HCT116 (cell line): ENCODE data around the gene DMXL1. TPM values are rescaled to one million over a fixed set of nuclear protein-coding genes. Genes with fewer than 3 reads are reported as not detected.

ENCODE experiments used
- ATAC-seq: fragments of 200-7000 bp; cut with Tn5 transposase; 2 replicates; pipeline ENCODE4 v1.9.1; 2020; ENCODE audit warnings: mild to moderate bottlenecking, moderate library complexity
- BruUV-seq: library from RNA; stranded (reverse); fragments of 400-500 nt; replicated peaks from 2 replicates; lab custom pipeline; 2021; lab: Mats Ljungman, UMichigan
- CTCF ChIA-PET: fragments of 300-600 bp; sonication (Branson Sonifier 250); formaldehyde crosslinking; loops from one replicate; lab custom pipeline; 2021; ENCODE audit warnings: antibody characterized with exemption; lab: Charles Lee
- POLR2A ChIA-PET: fragments of 300-600, 350-600 bp; sonication (Branson Sonifier 250); formaldehyde crosslinking; loops from one replicate; lab custom pipeline; 2021; ENCODE audit warnings: antibody characterized with exemption; lab: Charles Lee
- RAD21 ChIA-PET, 2 experiments: fragments of 300-600 bp; sonication (Branson Sonifier 250); formaldehyde crosslinking; loops; one replicate each; lab custom pipeline; 2023; ENCODE audit warnings: low total read pairs in 2 of 2; ENCODE audit not compliant: uncharacterized antibody in 2 of 2, unreplicated experiment in 2 of 2, low non-redundant PET in 1 of 2; lab: Charles Lee
- DNase-seq: peaks from one replicate; pipeline ENCODE4 v3.0.0-alpha.2; 2010; ENCODE audit warnings: low read depth, low spot score
- H2AFZ ChIP-seq: fragments of 200-600 bp; shearing (Covaris generic), sonication (generic); 2 replicates; pipeline ENCODE4 v1.6.1; 2017; ENCODE audit warnings: low read depth, mixed run types, mixed read lengths, antibody characterized with exemption, low read length; ENCODE audit not compliant: poor library complexity, severe bottlenecking
- H3K27ac ChIP-seq: 2 replicates; pipeline ENCODE4 v1.5.1; 2012; ENCODE audit warnings: low read depth, low read length
- H3K27me3 ChIP-seq: fragments of 200-600 bp; sonication (generic); 2 replicates; pipeline ENCODE4 v1.6.1; 2016; ENCODE audit warnings: mixed run types, low read length, mixed read lengths; ENCODE audit not compliant: insufficient read depth
- H3K36me3 ChIP-seq, 2 experiments: fragments of 200-500 bp in 1 of 2; fragments of 200-600 bp in 1 of 2; sonication (Bioruptor generic) in 1 of 2; sonication (generic) in 1 of 2; 2 replicates each; pipeline versions ENCODE4 v1.5.1 to v1.6.1; 2014 to 2016; ENCODE audit warnings: low read length in 2 of 2, inconsistent platforms in 1 of 2, mixed read lengths in 1 of 2, mixed run types in 1 of 2; ENCODE audit not compliant: insufficient read depth in 2 of 2, control insufficient read depth in 1 of 2
- H3K4me1 ChIP-seq, 2 experiments: fragments of 200-600 bp in 1 of 2; sonication (generic) in 1 of 2; 2 replicates each; pipeline versions ENCODE4 v1.5.1 to v1.6.1; 2012 to 2017; ENCODE audit warnings: low read length in 2 of 2, inconsistent platforms in 1 of 2, mild to moderate bottlenecking in 1 of 2, mixed read lengths in 1 of 2, mixed run types in 1 of 2, moderate library complexity in 1 of 2; ENCODE audit not compliant: insufficient read depth in 2 of 2, control insufficient read depth in 1 of 2
- H3K4me2 ChIP-seq: fragments of 200-600 bp; sonication (generic); 2 replicates; pipeline ENCODE4 v1.6.1; 2017; ENCODE audit warnings: mixed run types, low read length, mixed read lengths
- H3K4me3 ChIP-seq, 2 experiments: fragments of 200-600 bp in 1 of 2; sonication (generic) in 1 of 2; replicated peaks in 1 of 2; 2 replicates each; pipeline ENCODE4 v1.5.1; 2011 to 2016; ENCODE audit warnings: low read length in 2 of 2, control low read depth in 1 of 2, low read depth in 1 of 2, mild to moderate bottlenecking in 1 of 2, mixed read lengths in 1 of 2, mixed run types in 1 of 2
- H3K79me2 ChIP-seq: fragments of 200-600 bp; sonication (generic); 2 replicates; pipeline ENCODE4 v1.6.1; 2017; ENCODE audit warnings: mild to moderate bottlenecking, mixed run types, low read length, moderate library complexity, mixed read lengths; ENCODE audit not compliant: insufficient read depth
- H3K9ac ChIP-seq: fragments of 200-600 bp; sonication (generic); 2 replicates; pipeline ENCODE4 v1.6.1; 2016; ENCODE audit warnings: low read length, mixed read lengths
- H3K9me2 ChIP-seq: fragments of 200-600 bp; sonication (generic), shearing (Covaris generic); 2 replicates; pipeline ENCODE4 v1.6.1; 2017; ENCODE audit warnings: mixed run types, mild to moderate bottlenecking, moderate library complexity; ENCODE audit not compliant: insufficient read depth
- H3K9me3 ChIP-seq, 2 experiments: fragments of 200-500 bp in 1 of 2; fragments of 200-600 bp in 1 of 2; sonication (Bioruptor generic) in 1 of 2; sonication (generic) in 1 of 2; 2 replicates each; pipeline ENCODE4 v1.6.1; 2014 to 2017; ENCODE audit warnings: low read length in 2 of 2, mixed read lengths in 2 of 2, inconsistent platforms in 1 of 2, low read depth in 1 of 2, mild to moderate bottlenecking in 1 of 2, mixed run types in 1 of 2, moderate library complexity in 1 of 2; ENCODE audit not compliant: control insufficient read depth in 1 of 2, insufficient read depth in 1 of 2
- H4K20me1 ChIP-seq: fragments of 200-600 bp; sonication (generic), shearing (Covaris generic); 2 replicates; pipeline ENCODE4 v1.6.1; 2017; ENCODE audit warnings: mixed run types, mild to moderate bottlenecking, moderate library complexity; ENCODE audit not compliant: insufficient read depth
- ATF3 ChIP-seq: IDR thresholded peaks from 2 replicates; pipeline ENCODE4 v1.6.1; 2012
- CEBPB ChIP-seq: IDR thresholded peaks from 2 replicates; pipeline ENCODE4 v1.6.1; 2012; ENCODE audit warnings: low read depth
- CTCF ChIP-seq, 3 experiments: fragments of 200-600 bp in 1 of 3; sonication (generic) in 1 of 3; IDR thresholded peaks in 2 of 3; conservative IDR thresholded peaks in 1 of 3; 2 replicates each; pipeline ENCODE4 v1.5.1; 2012 to 2017; ENCODE audit warnings: low read depth in 2 of 3, low read length in 2 of 3, antibody characterized with exemption in 1 of 3, borderline replicate concordance in 1 of 3, control low read depth in 1 of 3, mild to moderate bottlenecking in 1 of 3, mixed read lengths in 1 of 3, mixed run types in 1 of 3, moderate library complexity in 1 of 3; ENCODE audit not compliant: insufficient read depth in 1 of 3
- EGR1 ChIP-seq: IDR thresholded peaks from 2 replicates; pipeline ENCODE4 v1.6.1; 2012; ENCODE audit warnings: low read depth
- ELF1 ChIP-seq: IDR thresholded peaks from 2 replicates; pipeline ENCODE4 v1.6.1; 2012; ENCODE audit warnings: low read depth, borderline replicate concordance
- EZH2phosphoT487 ChIP-seq: fragments of 200-600 bp; IDR thresholded peaks from 2 replicates; pipeline ENCODE4 v1.6.1; 2018; ENCODE audit warnings: antibody characterized with exemption, borderline replicate concordance
- JUND ChIP-seq: IDR thresholded peaks from 2 replicates; pipeline ENCODE4 v1.6.1; 2012
- POLR2AphosphoS5 ChIP-seq: IDR thresholded peaks from 2 replicates; pipeline ENCODE4 v1.6.1; 2011; ENCODE audit warnings: mild to moderate bottlenecking, low read depth, low read length, moderate library complexity
- RAD21 ChIP-seq: IDR thresholded peaks from 2 replicates; pipeline ENCODE4 v1.6.1; 2012; ENCODE audit warnings: low read depth, mild to moderate bottlenecking
- REST ChIP-seq: IDR thresholded peaks from 2 replicates; pipeline ENCODE4 v1.6.1; 2012; ENCODE audit warnings: low read depth
- SIN3A ChIP-seq: IDR thresholded peaks from 2 replicates; pipeline ENCODE4 v1.6.1; 2012; ENCODE audit warnings: low read depth
- SP1 ChIP-seq: IDR thresholded peaks from 2 replicates; pipeline ENCODE4 v1.6.1; 2012; ENCODE audit warnings: low read depth
- ZFX ChIP-seq: fragments of 450-650 bp; IDR thresholded peaks from 2 replicates; pipeline ENCODE4 v1.6.1; 2017
- ZNF274 ChIP-seq: fragments of 200-500 bp; sonication (Bioruptor generic); IDR thresholded peaks from 2 replicates; pipeline ENCODE4 v1.6.1; 2014; ENCODE audit warnings: mild to moderate bottlenecking, low read depth, low read length, inconsistent platforms
- intact Hi-C: fragments of 100-400 bp; cut with micrococcal nuclease; formaldehyde crosslinking; loops from 2 replicates; pipeline ENCODE4 v1.10.0; 2022
- total RNA-seq: library from RNA; stranded (reverse); gene quantifications from one replicate; pipeline ENCODE4 v1.2.1, GENCODE V29; 2021; ENCODE audit not compliant: unreplicated experiment

Gene DMXL1
- total RNA-seq, 1 experiment from 2014 or later = 21.1 TPM

GRCh38 chr5:119255571-119256356, 184.9 kb downstream of the DMXL1 start:
- H4K20me1 ChIP-seq = no peaks in the 10 kb centered on the region
- DNase-seq (peak; percentile 19), ATAC-seq (peak; percentile 86)
- no peaks in the 10 kb centered on the region for H3K36me3 ChIP-seq
- no peak overlapping the region for H3K27ac ChIP-seq
- TF ChIP-seq ZFX (no peak), SIN3A (no peak), REST (no peak), ATF3 (no peak), CEBPB (no peak), RAD21 (peak; percentile 58), JUND (no peak), POLR2AphosphoS5 (no peak), ZNF274 (no peak), ELF1 (no peak), CTCF (IDR thresholded peaks at IDR 0.05 in 2 of 3, conservative IDR thresholded peaks at IDR 0.05 in 1 of 3; ENCODE audit: borderline replicate concordance in 1 of 3, insufficient read depth in 1 of 3, low read depth in 2 of 3, low read length in 2 of 3) (peak; percentile 36 to 48 (median 43); a peak in 4 of 6 replicates), EZH2phosphoT487 (no peak), EGR1 (no peak), SP1 (no peak)
- no TSS peak for BruUV-seq
- no peaks in the 10 kb centered on the region for H3K27me3 ChIP-seq
- H3K9me2 ChIP-seq = no peaks in the 10 kb centered on the region
- H3K9ac ChIP-seq = no peak overlapping the region
- no peak overlapping the region for H3K4me3 ChIP-seq
- intact Hi-C loops = no loop called here
- ChIA-PET POLR2A (interaction anchor here (2.0 kb wide), 1 partner anchor 13 kb away, joined by 5 read pairs; no protein-coding TSS in a partner anchor), RAD21 (no interaction called here), CTCF (interaction anchor here (1.6 to 1.7 kb wide), 2 partner anchors 12 to 268 kb away, joined by 5 to 8 read pairs; partner anchors contain the start of gene DTWD2)
- no peak overlapping the region for H2AFZ ChIP-seq
- H3K4me2 ChIP-seq = no peak overlapping the region
- H3K4me1 ChIP-seq = peaks cover 2 to 9% of the 10 kb centered on the region in 2 experiments; a peak in 3 of 4 replicates
- 0 out of 4 replicates have a peak, but pooled peaks cover 0 to 3% of the 10 kb centered on the region in 2 experiments for H3K9me3 ChIP-seq
- H3K79me2 ChIP-seq = no peaks in the 10 kb centered on the region
